HEK293 (cell line): ENCODE measurements around the gene COL18A1.
A peak's percentile ranks its signal among the peaks of the same experiment; 100 is the strongest.

Source experiments
- CTCF ChIA-PET: fragments of 350-600 bp; formaldehyde crosslinking; extraction: SDS; loops from one replicate; lab custom pipeline; 2021; ENCODE audit warnings: antibody characterized with exemption; lab: Yijun Ruan, JAX
- POLR2A ChIA-PET: fragments of 300-600 bp; formaldehyde crosslinking; extraction: SDS; loops from one replicate; lab custom pipeline; 2020; ENCODE audit warnings: antibody characterized with exemption, inconsistent platforms; lab: Yijun Ruan, JAX
- H3K27ac ChIP-seq: fragments of 200-500 bp; sonication (Bioruptor generic); 2 replicates; pipeline ENCODE4 v1.5.1; 2014; ENCODE audit warnings: low read depth, low read length, control low read depth, inconsistent platforms; ENCODE audit errors: extremely low read depth
- H3K36me3 ChIP-seq, 2 experiments: fragments of 200-500 bp in 1 of 2; sonication (Bioruptor generic) in 1 of 2; 1 replicate in 1 of 2; 2 replicates in 1 of 2; pipeline ENCODE4 v1.5.1; 2014 to 2017; ENCODE audit warnings: inconsistent platforms in 2 of 2, low read length in 2 of 2; ENCODE audit not compliant: control insufficient read depth in 2 of 2, insufficient read depth in 1 of 2
- H3K4me1 ChIP-seq: fragments of 200-500 bp; sonication (Bioruptor generic); 2 replicates; pipeline ENCODE4 v1.5.1; 2014; ENCODE audit warnings: mild to moderate bottlenecking, low read length, inconsistent platforms; ENCODE audit not compliant: control insufficient read depth, insufficient read depth
- H3K4me3 ChIP-seq: 2 replicates; pipeline ENCODE4 v1.5.1; 2011; ENCODE audit warnings: low read depth, mild to moderate bottlenecking, control low read depth, low read length, moderate library complexity
- H3K9me3 ChIP-seq: fragments of 200-500 bp; sonication (Bioruptor generic); 2 replicates; pipeline ENCODE4 v1.5.1; 2014; ENCODE audit warnings: low read depth, low read length, inconsistent platforms; ENCODE audit not compliant: control insufficient read depth, insufficient read depth
- BCL11A ChIP-seq: fragments of 450-650 bp; formaldehyde crosslinking; IDR thresholded peaks from 2 replicates; pipeline ENCODE4 v1.5.1; 2016; ENCODE audit warnings: low read depth, missing biosample characterization, missing genetic modification characterization
- ZIC2 ChIP-seq: fragments of 450-650 bp; formaldehyde crosslinking; IDR thresholded peaks from 2 replicates; pipeline ENCODE4 v1.5.1; 2016; ENCODE audit warnings: missing biosample characterization, missing genetic modification characterization
- ZNF146 ChIP-seq: fragments of 450-650 bp; formaldehyde crosslinking; IDR thresholded peaks from 2 replicates; pipeline ENCODE4 v1.5.1; 2016; ENCODE audit warnings: missing biosample characterization, missing genetic modification characterization
- ZNF214 ChIP-seq: fragments of 450-650 bp; formaldehyde crosslinking; IDR thresholded peaks from 2 replicates; pipeline ENCODE4 v1.5.1; 2017; ENCODE audit warnings: missing biosample characterization, mild to moderate bottlenecking, missing genetic modification characterization, borderline replicate concordance
- ZNF354C ChIP-seq: fragments of 450-650 bp; formaldehyde crosslinking; IDR thresholded peaks from 2 replicates; pipeline ENCODE4 v1.5.1; 2016; ENCODE audit warnings: missing biosample characterization, missing genetic modification characterization, low read depth, borderline replicate concordance
- ZNF473 ChIP-seq: fragments of 450-650 bp; formaldehyde crosslinking; IDR thresholded peaks from 2 replicates; pipeline ENCODE4 v1.5.1; 2017; ENCODE audit warnings: missing biosample characterization, missing genetic modification characterization
- ZNF623 ChIP-seq: fragments of 450-650 bp; formaldehyde crosslinking; IDR thresholded peaks from 2 replicates; pipeline ENCODE4 v1.5.1; 2016; ENCODE audit warnings: missing biosample characterization, missing genetic modification characterization
- ZNF624 ChIP-seq: fragments of 450-650 bp; formaldehyde crosslinking; IDR thresholded peaks from 2 replicates; pipeline ENCODE4 v1.5.1; 2017; ENCODE audit warnings: missing biosample characterization, missing genetic modification characterization
- ZNF664 ChIP-seq: fragments of 450-650 bp; formaldehyde crosslinking; IDR thresholded peaks from 2 replicates; pipeline ENCODE4 v1.5.1; 2016; ENCODE audit warnings: missing biosample characterization, missing genetic modification characterization
- TF ChIP-seq, protein P1 (sequence below): fragments of 450-650 bp; formaldehyde crosslinking; IDR thresholded peaks from 2 replicates; pipeline ENCODE4 v1.5.1; 2016; ENCODE audit warnings: missing biosample characterization, missing genetic modification characterization
- TF ChIP-seq, protein P2 (sequence below): fragments of 450-650 bp; formaldehyde crosslinking; IDR thresholded peaks from 2 replicates; pipeline ENCODE4 v1.5.1; 2016; ENCODE audit warnings: missing biosample characterization, missing genetic modification characterization
- TF ChIP-seq, protein P3 (sequence below): fragments of 450-650 bp; formaldehyde crosslinking; IDR thresholded peaks from 2 replicates; pipeline ENCODE4 v1.5.1; 2016; ENCODE audit warnings: missing biosample characterization, missing genetic modification characterization

The COL18A1 gene

DNA sequence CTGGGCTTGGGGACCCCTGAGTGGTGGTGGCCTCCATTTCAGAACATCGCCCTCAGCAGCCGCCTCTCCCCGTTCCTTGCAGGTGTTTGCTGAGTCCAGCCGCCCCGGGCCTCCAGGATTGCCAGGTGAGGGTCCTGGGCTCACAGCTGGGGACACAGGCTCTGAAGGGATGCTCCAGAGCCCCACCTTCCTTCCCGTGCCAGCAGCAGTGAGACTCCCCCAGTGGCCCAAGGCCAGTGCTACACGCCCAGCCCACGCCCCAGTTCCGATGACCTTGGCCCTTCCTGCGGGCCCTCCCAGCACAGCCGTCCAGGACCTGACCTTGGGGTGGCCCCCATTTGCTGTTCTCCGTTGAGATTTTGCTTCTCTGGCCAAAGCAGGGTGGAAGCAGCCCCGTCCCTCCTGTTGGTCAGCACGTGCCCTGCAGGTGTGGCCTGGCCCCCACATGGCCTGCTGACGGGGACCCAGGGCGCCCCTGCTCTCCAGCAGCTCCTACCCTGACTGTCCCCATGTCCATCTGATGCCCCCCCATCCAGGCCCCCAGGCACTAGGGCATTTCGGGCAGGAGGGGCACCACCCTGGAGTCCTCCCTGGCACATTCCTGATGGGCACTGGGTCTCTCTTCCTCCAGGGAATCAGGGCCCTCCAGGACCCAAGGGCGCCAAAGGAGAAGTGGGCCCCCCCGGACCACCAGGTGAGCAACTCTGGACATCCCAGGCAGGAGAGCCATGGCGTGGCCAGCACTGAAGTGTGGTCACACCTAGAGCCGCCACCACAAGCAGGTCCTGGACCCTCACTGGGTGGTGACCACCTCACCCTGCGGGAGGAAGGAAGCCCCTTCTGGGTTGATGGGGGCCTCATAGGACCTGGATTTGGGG lies 92.2 kb downstream of the COL18A1 start (continued):
- no peak for TF ChIP-seq ZNF623 (tag by site-specific recombination)
- TF ChIP-seq, protein P1, sequence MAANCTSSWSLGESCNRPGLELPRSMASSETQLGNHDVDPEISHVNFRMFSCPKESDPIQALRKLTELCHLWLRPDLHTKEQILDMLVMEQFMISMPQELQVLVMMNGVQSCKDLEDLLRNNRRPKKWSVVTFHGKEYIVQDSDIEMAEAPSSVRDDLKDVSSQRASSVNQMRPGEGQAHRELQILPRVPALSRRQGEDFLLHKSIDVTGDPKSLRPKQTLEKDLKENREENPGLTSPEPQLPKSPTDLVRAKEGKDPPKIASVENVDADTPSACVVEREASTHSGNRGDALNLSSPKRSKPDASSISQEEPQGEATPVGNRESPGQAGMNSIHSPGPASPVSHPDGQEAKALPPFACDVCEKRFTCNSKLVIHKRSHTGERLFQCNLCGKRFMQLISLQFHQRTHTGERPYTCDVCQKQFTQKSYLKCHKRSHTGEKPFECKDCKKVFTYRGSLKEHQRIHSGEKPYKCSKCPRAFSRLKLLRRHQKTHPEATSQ (tag by site-specific recombination), result no peak

DNA sequence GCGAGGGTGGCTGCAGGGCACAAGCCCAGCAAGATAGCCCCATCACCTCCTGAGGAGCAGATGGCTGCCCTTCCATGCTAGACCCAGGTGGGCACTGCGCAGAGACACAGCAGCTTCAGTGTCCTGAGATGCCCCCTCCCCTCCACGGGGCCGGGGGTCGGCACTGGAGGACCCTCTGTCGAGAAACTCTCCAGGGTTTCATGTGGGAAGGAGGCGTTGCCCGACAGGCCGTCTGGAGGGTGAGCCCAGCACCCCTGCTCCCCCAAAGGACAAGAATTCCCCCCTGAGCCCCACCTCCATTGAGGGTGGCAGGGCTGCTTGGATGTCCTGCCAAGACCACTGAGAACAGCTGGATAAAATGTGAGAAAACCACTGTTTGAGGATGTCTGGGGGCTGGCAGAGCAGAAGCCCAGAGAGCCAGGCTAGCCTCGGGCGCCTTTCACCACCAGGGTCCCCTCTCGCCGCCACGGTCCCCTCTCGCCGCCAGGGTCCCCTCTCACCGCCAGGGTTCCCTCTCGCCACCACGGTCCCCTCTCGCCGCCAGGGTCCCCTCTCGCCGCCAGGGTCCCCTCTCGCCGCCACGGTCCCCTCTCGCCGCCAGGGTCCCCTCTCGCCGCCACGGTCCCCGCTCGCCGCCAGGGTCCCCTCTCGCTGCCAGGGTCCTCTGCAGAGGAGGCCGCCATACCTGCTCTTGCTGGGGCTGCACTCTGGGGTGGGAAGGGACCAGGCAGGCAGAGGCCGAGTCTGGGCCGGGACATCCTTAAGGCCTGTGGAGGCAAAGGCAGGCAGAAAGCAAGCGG lies 93.1 kb downstream of the COL18A1 start:
- no peak overlapping the region for H3K27ac ChIP-seq
- H3K36me3 ChIP-seq, result peaks cover 0 to 42% of the 10 kb centered on the region in 2 experiments; a peak in 1 of 3 replicates
- H3K4me1 ChIP-seq, result no peaks in the 10 kb centered on the region
- ChIA-PET POLR2A (no interaction called here), CTCF (no interaction called here)
- no peak for TF ChIP-seq ZNF214 (tag by site-specific recombination)
- TF ChIP-seq, protein P2, sequence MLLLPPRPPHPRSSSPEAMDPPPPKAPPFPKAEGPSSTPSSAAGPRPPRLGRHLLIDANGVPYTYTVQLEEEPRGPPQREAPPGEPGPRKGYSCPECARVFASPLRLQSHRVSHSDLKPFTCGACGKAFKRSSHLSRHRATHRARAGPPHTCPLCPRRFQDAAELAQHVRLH (tag by site-specific recombination), result no peak
- H3K4me3 ChIP-seq, result no peak overlapping the region
- H3K9me3 ChIP-seq, result no peaks in the 10 kb centered on the region

DNA sequence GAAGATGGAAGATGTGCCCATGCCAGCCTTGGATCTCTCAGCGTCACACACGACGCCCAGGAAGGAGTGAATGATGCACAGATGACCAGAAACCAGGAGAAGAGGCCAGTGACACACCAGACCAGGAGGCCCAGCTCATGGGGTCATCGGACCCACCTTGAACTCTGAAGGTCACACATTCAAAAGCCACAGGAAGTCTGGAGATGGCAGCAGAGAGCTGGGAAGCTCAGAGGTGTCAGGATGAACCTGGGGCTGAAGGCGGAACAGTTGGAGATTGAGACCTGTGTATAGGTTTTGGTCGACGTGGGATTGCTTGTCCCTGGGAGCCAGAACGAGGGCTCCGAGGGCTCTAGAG lies 93.7 kb downstream of the COL18A1 start:
- POLR2A ChIA-PET, result no interaction called here

DNA sequence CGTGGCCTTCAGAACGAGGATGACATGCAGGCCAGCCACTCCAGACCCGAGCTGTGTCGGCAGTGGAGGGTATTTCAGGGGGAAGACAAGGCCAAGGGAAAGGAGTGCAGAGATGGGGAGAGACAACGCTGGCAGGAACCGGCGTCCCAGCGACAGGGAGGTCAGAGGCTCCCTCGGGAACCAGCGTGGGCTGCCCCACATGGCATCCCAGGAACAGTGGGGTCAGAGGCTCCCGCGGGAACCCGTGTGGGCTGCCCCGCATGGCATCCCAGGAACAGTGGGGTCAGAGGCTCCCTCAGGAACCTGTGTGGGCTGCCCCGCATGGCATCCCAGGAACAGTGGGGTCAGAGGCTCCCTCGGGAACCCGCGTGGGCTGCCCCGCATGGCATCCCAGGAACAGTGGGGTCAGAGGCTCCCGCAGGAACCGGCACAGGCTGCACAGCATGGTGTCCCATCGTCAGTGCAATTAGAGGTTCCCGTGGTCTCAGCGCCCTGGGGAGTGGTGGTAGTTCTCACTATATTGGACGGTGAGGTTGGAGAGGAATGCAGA lies 94.3 kb downstream of the COL18A1 start:
- Histone ChIP-seq H3K9me3 (no peaks in the 10 kb centered on the region), H3K27ac (no peak overlapping the region), H3K4me3 (no peak overlapping the region), H3K4me1 (no peaks in the 10 kb centered on the region), H3K36me3 (peaks cover 0 to 42% of the 10 kb centered on the region in 2 experiments; a peak in 1 of 3 replicates)
- TF ChIP-seq ZIC2 (tag by site-specific recombination), result peak; percentile 62
- TF ChIP-seq BCL11A (tag by site-specific recombination), result no peak
- POLR2A ChIA-PET, result no interaction called here
- CTCF ChIA-PET, result no interaction called here

More for the DNA sequence above, 93.7 kb downstream of the COL18A1 start:
- TF ChIP-seq ZNF624 (tag by site-specific recombination) (no peak), ZNF473 (tag by site-specific recombination) (no peak), ZNF664 (tag by site-specific recombination) (no peak), ZNF354C (tag by site-specific recombination) (no peak), ZNF146 (tag by site-specific recombination) (no peak)
- TF ChIP-seq, protein P3, sequence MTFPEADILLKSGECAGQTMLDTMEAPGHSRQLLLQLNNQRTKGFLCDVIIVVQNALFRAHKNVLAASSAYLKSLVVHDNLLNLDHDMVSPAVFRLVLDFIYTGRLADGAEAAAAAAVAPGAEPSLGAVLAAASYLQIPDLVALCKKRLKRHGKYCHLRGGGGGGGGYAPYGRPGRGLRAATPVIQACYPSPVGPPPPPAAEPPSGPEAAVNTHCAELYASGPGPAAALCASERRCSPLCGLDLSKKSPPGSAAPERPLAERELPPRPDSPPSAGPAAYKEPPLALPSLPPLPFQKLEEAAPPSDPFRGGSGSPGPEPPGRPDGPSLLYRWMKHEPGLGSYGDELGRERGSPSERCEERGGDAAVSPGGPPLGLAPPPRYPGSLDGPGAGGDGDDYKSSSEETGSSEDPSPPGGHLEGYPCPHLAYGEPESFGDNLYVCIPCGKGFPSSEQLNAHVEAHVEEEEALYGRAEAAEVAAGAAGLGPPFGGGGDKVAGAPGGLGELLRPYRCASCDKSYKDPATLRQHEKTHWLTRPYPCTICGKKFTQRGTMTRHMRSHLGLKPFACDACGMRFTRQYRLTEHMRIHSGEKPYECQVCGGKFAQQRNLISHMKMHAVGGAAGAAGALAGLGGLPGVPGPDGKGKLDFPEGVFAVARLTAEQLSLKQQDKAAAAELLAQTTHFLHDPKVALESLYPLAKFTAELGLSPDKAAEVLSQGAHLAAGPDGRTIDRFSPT (tag by site-specific recombination), result no peak
- H3K36me3 ChIP-seq, result peaks cover 0 to 42% of the 10 kb centered on the region in 2 experiments; a peak in 1 of 3 replicates
- CTCF ChIA-PET, result no interaction called here
- H3K27ac ChIP-seq, result no peak overlapping the region
- H3K4me1 ChIP-seq, result no peaks in the 10 kb centered on the region
- H3K9me3 ChIP-seq, result no peaks in the 10 kb centered on the region
- no peak overlapping the region for H3K4me3 ChIP-seq
